A172 (cell line): ENCODE results near the gene GADD45B. TPM values are rescaled to one million over a fixed set of nuclear protein-coding genes. Genes with fewer than 3 reads are reported as not detected.
A peak's percentile ranks its signal among the peaks of the same experiment; 100 is the strongest.
"Not testable (repeated sequence)": the region's sequence is repeated elsewhere in the genome, so short reads cannot be mapped to it uniquely, and the experiment has no call there.

Experiments
- DNase-seq: peaks from one replicate; pipeline ENCODE4 v3.0.0-alpha.2; 2015; ENCODE audit warnings: low spot score
- total RNA-seq: library from RNA; depleted of rRNA; stranded (reverse); fragments of >200 nt; shearing (Covaris generic); gene quantifications from 2 replicates; pipeline ENCODE4 v1.2.3, GENCODE V29; 2014

The GADD45B gene
- total RNA-seq, 1 experiment from 2014 or later = 92.7 TPM

- peak; percentile 96 for DNase-seq
Observed at GRCh38 chr19:2469102-2469914, 6.6 kb upstream of the GADD45B start.

GRCh38 chr19:2469915-2470200, 6.1 kb upstream of the GADD45B start:
- not testable (repeated sequence) for DNase-seq

- DNase-seq = peak; percentile 84
Observed at GRCh38 chr19:2474232-2475017, 1.5 kb upstream of the GADD45B start.

- peak; percentile 71 for DNase-seq
Observed at GRCh38 chr19:2475018-2475701, 767 bp upstream of the GADD45B start.

GRCh38 chr19:2476451-2477140, 669 bp downstream of the GADD45B start:
- DNase-seq = peak; percentile 91

GRCh38 chr19:2477141-2477710, 1.3 kb downstream of the GADD45B start:
- peak; percentile 51 for DNase-seq

GRCh38 chr19:2477732-2478191, 1.8 kb downstream of the GADD45B start:
- peak; percentile 66 for DNase-seq

- DNase-seq = peak; percentile 63
Observed at GRCh38 chr19:2478278-2478755, 2.4 kb downstream of the GADD45B start.

- DNase-seq = peak; percentile 72
Observed at GRCh38 chr19:2478756-2479555, 3.0 kb downstream of the GADD45B start.

GRCh38 chr19:2479556-2480194, 3.7 kb downstream of the GADD45B start:
- DNase-seq = no peak

GRCh38 chr19:2481466-2481865, 5.5 kb downstream of the GADD45B start:
- no peak for DNase-seq

GRCh38 chr19:2482354-2483038, 6.6 kb downstream of the GADD45B start:
- no peak for DNase-seq

GRCh38 chr19:2483084-2483483, 7.2 kb downstream of the GADD45B start:
- DNase-seq = no peak

- DNase-seq = no peak
Observed at GRCh38 chr19:2483484-2484151, 7.7 kb downstream of the GADD45B start.

GRCh38 chr19:2484178-2484937, 8.4 kb downstream of the GADD45B start:
- no peak for DNase-seq

- no peak for DNase-seq
Observed at GRCh38 chr19:2485428-2485827, 9.5 kb downstream of the GADD45B start.

- no peak for DNase-seq
Observed at GRCh38 chr19:2487090-2487489, 11.2 kb downstream of the GADD45B start.

GRCh38 chr19:2487842-2488241, 11.9 kb downstream of the GADD45B start:
- no peak for DNase-seq
